Activated naive CD8-positive, alpha-beta T cell treated with anti-CD3 and anti-CD28 coated beads, Interleukin-2, amount 50 U/mL, for 24 hours (primary cell): ENCODE data around the gene APBA3.

Experiments used
- ATAC-seq: fragments of 150-1000 bp; cut with Tn5 transposase; one replicate; pipeline ENCODE4 v1.10.0; 2021
- DNase-seq: peaks from one replicate; pipeline ENCODE4 v3.0.0; 2021
- H3K27ac Mint-ChIP-seq: one replicate; pipeline ENCODE4 v1.8.0; 2021; ENCODE audit warnings: mild to moderate bottlenecking, mixed read lengths
- H3K27me3 Mint-ChIP-seq: one replicate; pipeline ENCODE4 v1.8.0; 2021; ENCODE audit warnings: mixed read lengths
- H3K36me3 Mint-ChIP-seq: one replicate; pipeline ENCODE4 v1.8.0; 2021; ENCODE audit warnings: low read depth, mixed read lengths
- H3K4me1 Mint-ChIP-seq: one replicate; pipeline ENCODE4 v1.8.0; 2021; ENCODE audit warnings: mixed read lengths
- H3K4me3 Mint-ChIP-seq: one replicate; pipeline ENCODE4 v1.8.0; 2021; ENCODE audit warnings: mild to moderate bottlenecking, moderate library complexity, mixed read lengths
- H3K9me3 Mint-ChIP-seq: one replicate; pipeline ENCODE4 v1.8.0; 2021; ENCODE audit warnings: mixed read lengths

The APBA3 gene

GRCh38 chr19:3780786-3781304, 19.4 kb upstream of the APBA3 start:
- DNase-seq (no peak), ATAC-seq (no peak)
- Mint-ChIP-seq H3K27ac (no peak overlapping the region), H3K27me3 (no peaks in the 10 kb centered on the region), H3K9me3 (peaks cover 12% of the 10 kb centered on the region), H3K36me3 (peaks cover 25% of the 10 kb centered on the region), H3K4me1 (peaks cover 7% of the 10 kb centered on the region), H3K4me3 (no peak overlapping the region)

- ATAC-seq = no peak
- Mint-ChIP-seq H3K27ac (no peak overlapping the region), H3K36me3 (peaks cover 23% of the 10 kb centered on the region), H3K4me1 (peaks cover 2% of the 10 kb centered on the region), H3K9me3 (peaks cover 12% of the 10 kb centered on the region), H3K4me3 (no peak overlapping the region), H3K27me3 (no peaks in the 10 kb centered on the region)
- no peak for DNase-seq
These were observed 17.6 kb upstream of the APBA3 start for GRCh38 chr19:3778899-3779723.

- Mint-ChIP-seq H3K36me3 (peaks cover 21% of the 10 kb centered on the region), H3K4me1 (no peaks in the 10 kb centered on the region), H3K4me3 (no peak overlapping the region), H3K27ac (no peak overlapping the region), H3K27me3 (no peaks in the 10 kb centered on the region), H3K9me3 (peaks cover 12% of the 10 kb centered on the region)
- no peak for DNase-seq
- no peak for ATAC-seq
These were observed 16.8 kb upstream of the APBA3 start for GRCh38 chr19:3778104-3778867.

- Mint-ChIP-seq H3K27ac (no peak overlapping the region), H3K36me3 (peaks cover 9% of the 10 kb centered on the region), H3K9me3 (peaks cover 3% of the 10 kb centered on the region), H3K27me3 (no peaks in the 10 kb centered on the region), H3K4me1 (no peaks in the 10 kb centered on the region), H3K4me3 (no peak overlapping the region)
- DNase-seq = no peak
- ATAC-seq = no peak
These were observed 15.1 kb upstream of the APBA3 start for GRCh38 chr19:3776479-3777040.

- Mint-ChIP-seq H3K4me3 (no peak overlapping the region), H3K9me3 (no peaks in the 10 kb centered on the region), H3K27ac (no peak overlapping the region), H3K4me1 (no peaks in the 10 kb centered on the region), H3K27me3 (no peaks in the 10 kb centered on the region), H3K36me3 (peaks cover 2% of the 10 kb centered on the region)
- DNase-seq = no peak
- ATAC-seq = no peak
These were observed 14.3 kb upstream of the APBA3 start for GRCh38 chr19:3775831-3776230.

- H3K4me1 Mint-ChIP-seq = no peaks in the 10 kb centered on the region
- no peaks in the 10 kb centered on the region for H3K9me3 Mint-ChIP-seq
- no peak overlapping the region for H3K27ac Mint-ChIP-seq
- H3K4me3 Mint-ChIP-seq = no peak overlapping the region
- H3K36me3 Mint-ChIP-seq = peaks cover 1% of the 10 kb centered on the region
- no peak for DNase-seq
- H3K27me3 Mint-ChIP-seq = no peaks in the 10 kb centered on the region
- ATAC-seq = no peak
These were observed 13.9 kb upstream of the APBA3 start for GRCh38 chr19:3775374-3775711.

GRCh38 chr19:3774621-3775373, 13.3 kb upstream of the APBA3 start:
- Mint-ChIP-seq H3K4me1 (no peaks in the 10 kb centered on the region), H3K27ac (no peak overlapping the region), H3K4me3 (no peak overlapping the region), H3K9me3 (no peaks in the 10 kb centered on the region), H3K36me3 (peaks cover 1% of the 10 kb centered on the region), H3K27me3 (no peaks in the 10 kb centered on the region)
- ATAC-seq (no peak), DNase-seq (no peak)

GRCh38 chr19:3773814-3774515, 12.5 kb upstream of the APBA3 start:
- Mint-ChIP-seq H3K4me3 (no peak overlapping the region), H3K27me3 (no peaks in the 10 kb centered on the region), H3K27ac (no peak overlapping the region), H3K36me3 (peaks cover 1% of the 10 kb centered on the region), H3K9me3 (no peaks in the 10 kb centered on the region), H3K4me1 (no peaks in the 10 kb centered on the region)
- ATAC-seq = no peak
- no peak for DNase-seq

GRCh38 chr19:3771906-3772455, 10.5 kb upstream of the APBA3 start, which contains the start of gene RAX2:
Gene RAX2, minus strand, starts transcription at chr19:3772228. Its CDS starts 486 bp downstream, at chr19:3771742.
- DNase-seq (no peak), ATAC-seq (no peak)
- H3K4me3 Mint-ChIP-seq = no peak within 1 kb of the TSS
- no peaks in the 10 kb centered on the region for H3K9me3 Mint-ChIP-seq
- no peak within 1 kb of the TSS for H3K27ac Mint-ChIP-seq
- H3K4me1 Mint-ChIP-seq = no peaks in the 10 kb centered on the region
- H3K36me3 Mint-ChIP-seq = peaks cover 1% of the 10 kb centered on the region
- no peaks in the 10 kb centered on the region for H3K27me3 Mint-ChIP-seq

- Mint-ChIP-seq H3K4me3 (no peak overlapping the region), H3K27me3 (no peaks in the 10 kb centered on the region), H3K9me3 (no peaks in the 10 kb centered on the region), H3K27ac (no peak overlapping the region), H3K36me3 (peaks cover 2% of the 10 kb centered on the region), H3K4me1 (peaks cover 6% of the 10 kb centered on the region)
- DNase-seq (no peak), ATAC-seq (no peak)
These were observed 9.8 kb upstream of the APBA3 start for GRCh38 chr19:3771000-3771905.

GRCh38 chr19:3770136-3770999, 8.9 kb upstream of the APBA3 start:
- no peaks in the 10 kb centered on the region for H3K27me3 Mint-ChIP-seq
- DNase-seq (no peak), ATAC-seq (no peak)
- no peak overlapping the region for H3K4me3 Mint-ChIP-seq
- H3K4me1 Mint-ChIP-seq = peaks cover 8% of the 10 kb centered on the region
- H3K27ac Mint-ChIP-seq = no peak overlapping the region
- no peaks in the 10 kb centered on the region for H3K9me3 Mint-ChIP-seq
- peaks cover 3% of the 10 kb centered on the region for H3K36me3 Mint-ChIP-seq

- Mint-ChIP-seq H3K27me3 (no peaks in the 10 kb centered on the region), H3K9me3 (no peaks in the 10 kb centered on the region), H3K27ac (no peak overlapping the region), H3K4me1 (peaks cover 8% of the 10 kb centered on the region), H3K36me3 (peaks cover 3% of the 10 kb centered on the region), H3K4me3 (no peak overlapping the region)
- no peak for ATAC-seq
- DNase-seq = no peak
These were observed 8.0 kb upstream of the APBA3 start for GRCh38 chr19:3769494-3769893.
